WERI-Rb-1 (cell line): Measurements from ENCODE around the gene CELF3.
A peak's percentile ranks its signal among the peaks of the same experiment; 100 is the strongest.

Source experiments
- DNase-seq: peaks from one replicate; pipeline ENCODE4 v3.0.0-alpha.2; 2020
- H3K27ac ChIP-seq: fragments of 250-450 bp; sonication (Bioruptor Pico); 2 replicates; pipeline ENCODE4 v1.5.1; 2020; ENCODE audit warnings: mild to moderate bottlenecking, moderate library complexity
- H3K27me3 ChIP-seq: fragments of 250-450 bp; sonication (Bioruptor Pico); 2 replicates; pipeline ENCODE4 v1.5.1; 2021; ENCODE audit warnings: mild to moderate bottlenecking, low read depth, moderate library complexity; ENCODE audit not compliant: insufficient read depth, severe bottlenecking
- H3K36me3 ChIP-seq: fragments of 250-450 bp; sonication (Bioruptor Pico); 2 replicates; pipeline ENCODE4 v1.5.1; 2020; ENCODE audit warnings: mild to moderate bottlenecking, moderate library complexity
- H3K4me3 ChIP-seq: 2 replicates; pipeline ENCODE4 v1.5.1; 2011; ENCODE audit warnings: low read depth, mild to moderate bottlenecking, control low read depth, low read length
- H3K9me3 ChIP-seq: fragments of 250-450 bp; sonication (Bioruptor Pico); 2 replicates; pipeline ENCODE4 v1.5.1; 2021; ENCODE audit warnings: mild to moderate bottlenecking, moderate library complexity; ENCODE audit not compliant: severe bottlenecking
- CTCF ChIP-seq: IDR thresholded peaks from 2 replicates; pipeline ENCODE4 v1.5.1; 2011; ENCODE audit warnings: low read depth, mild to moderate bottlenecking, control low read depth, inconsistent platforms, low read length

Gene CELF3

GRCh38 chr1:151718011-151718431 is 1.4 kb upstream of the CELF3 start:
- H3K9me3 ChIP-seq: no peaks in the 10 kb centered on the region
- TF ChIP-seq CTCF: no peak
- no peak overlapping the region; the same call in 1 of the 2 replicates for H3K4me3 ChIP-seq
- peaks cover 22% of the 10 kb centered on the region for H3K36me3 ChIP-seq
- H3K27me3 ChIP-seq: no peaks in the 10 kb centered on the region
- H3K27ac ChIP-seq: peak overlapping the region; percentile 88
- DNase-seq: no peak

DNA sequence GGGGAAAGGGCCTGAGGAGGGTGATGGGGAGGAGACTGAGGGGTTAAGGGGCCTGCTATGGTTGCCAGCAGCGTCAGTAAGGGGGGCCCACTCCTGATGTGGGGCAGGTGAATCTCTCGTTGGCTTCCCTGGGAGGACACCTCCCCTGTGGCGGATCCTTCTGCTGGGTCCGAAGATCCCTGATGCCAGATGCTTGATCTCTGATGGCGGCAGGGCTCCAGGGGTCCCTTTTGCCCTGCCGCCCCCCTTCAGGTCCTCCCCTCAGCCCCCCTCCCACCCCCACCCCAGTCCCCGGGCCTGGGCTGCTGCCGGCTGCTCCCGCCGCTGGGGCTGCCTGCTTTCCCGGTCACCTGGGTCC is 219 bp downstream of the CELF3 start:
- DNase-seq: no peak
- TF ChIP-seq CTCF: no peak
- H3K27ac ChIP-seq: peak overlapping the region; percentile 90
- no peaks in the 10 kb centered on the region for H3K9me3 ChIP-seq
- H3K36me3 ChIP-seq: peaks cover 38% of the 10 kb centered on the region
- H3K4me3 ChIP-seq: peak overlapping the region; percentile 69
- no peaks in the 10 kb centered on the region for H3K27me3 ChIP-seq

GRCh38 chr1:151715726-151716404 is 738 bp downstream of the CELF3 start:
- peak; percentile 96 for DNase-seq

DNA sequence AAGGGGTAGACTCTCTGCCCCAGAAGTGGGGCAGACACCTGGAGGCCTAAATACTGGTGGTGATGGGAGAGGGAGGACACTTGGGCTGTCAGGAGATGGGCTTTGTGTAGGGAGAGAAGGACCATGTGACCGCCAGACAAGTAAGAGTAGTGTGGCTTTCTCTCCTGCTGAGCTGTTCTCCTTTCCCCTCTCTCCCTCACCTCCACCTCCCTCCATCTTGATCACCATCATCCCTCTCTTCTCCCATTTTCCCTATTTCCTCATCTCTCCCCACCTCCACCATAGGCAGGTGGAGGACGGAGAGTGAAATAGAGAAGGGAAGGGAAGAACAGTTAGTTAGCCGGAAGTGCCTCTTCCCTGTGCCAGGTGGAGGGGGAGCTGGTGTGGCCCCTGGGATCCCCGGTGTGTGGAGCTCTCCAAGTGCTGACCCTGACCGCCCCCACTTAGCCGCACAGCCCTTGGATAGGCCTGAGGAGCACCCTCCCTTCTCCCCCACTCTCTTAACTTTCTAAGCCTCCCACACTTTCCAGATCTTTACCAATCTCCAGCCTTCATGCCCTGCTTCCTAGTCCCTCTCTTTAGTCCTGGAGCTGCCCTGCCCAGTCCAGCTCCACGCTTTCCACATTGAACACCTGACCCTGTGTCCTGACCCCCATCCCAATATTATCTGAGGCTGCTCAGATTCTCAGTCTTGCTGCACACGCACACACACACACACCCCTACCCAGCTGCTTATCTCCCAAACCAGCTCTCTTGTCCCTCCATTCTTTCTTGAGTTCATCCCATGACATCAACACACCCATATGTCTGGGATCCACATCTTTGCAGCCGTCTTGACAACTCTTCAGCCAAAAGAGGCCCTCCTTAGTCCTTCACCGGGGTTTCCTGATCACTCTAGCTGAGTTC is 1.5 kb downstream of the CELF3 start:
- Histone ChIP-seq H3K36me3 (peaks cover 47% of the 10 kb centered on the region), H3K27ac (peak overlapping the region; percentile 90), H3K27me3 (no peaks in the 10 kb centered on the region), H3K9me3 (no peaks in the 10 kb centered on the region), H3K4me3 (peak overlapping the region; percentile 69)
- TF ChIP-seq CTCF: no peak
- DNase-seq: peak; percentile 60

More at GRCh38 chr1:151715726-151716404, 738 bp downstream of the CELF3 start:
- peaks cover 41% of the 10 kb centered on the region for H3K36me3 ChIP-seq
- no peaks in the 10 kb centered on the region for H3K9me3 ChIP-seq
- TF ChIP-seq CTCF: peak; percentile 97
- H3K4me3 ChIP-seq: peak overlapping the region; percentile 69
- peak overlapping the region; percentile 90 for H3K27ac ChIP-seq
- no peaks in the 10 kb centered on the region for H3K27me3 ChIP-seq

GRCh38 chr1:151713874-151714273 is 2.7 kb downstream of the CELF3 start:
- Histone ChIP-seq H3K9me3 (no peaks in the 10 kb centered on the region), H3K27ac (peak overlapping the region; percentile 90), H3K27me3 (no peaks in the 10 kb centered on the region), H3K36me3 (peaks cover 59% of the 10 kb centered on the region), H3K4me3 (no peak overlapping the region)
- peak; percentile 53 for DNase-seq
- no peak for TF ChIP-seq CTCF
